Naive thymus-derived CD8-positive, alpha-beta T cell (primary cell): ENCODE data around the gene THSD4. TPM values are rescaled to one million over a fixed set of nuclear protein-coding genes. Genes with fewer than 3 reads are reported as not detected.

Experiments used
- ATAC-seq, 2 donors: fragments of 150-1000 bp; cut with Tn5 transposase in 1 of 2; sonication (Bioruptor Pico), chemical (Tn5 transposase) in 1 of 2; 1 replicate in 1 of 2; 2 replicates in 1 of 2; pipeline ENCODE4 v1.10.0; 2021; ENCODE audit warnings: mild to moderate bottlenecking in 2 of 2, moderate library complexity in 2 of 2
- POLR2A ChIA-PET: fragments of 350-600 bp; sonication (Branson Sonifier 250); formaldehyde crosslinking; loops from one replicate; lab custom pipeline; 2021; ENCODE audit warnings: antibody characterized with exemption; lab: Charles Lee
- DNase-seq, 10 donors: peaks; one replicate each; pipeline versions ENCODE4 v3.0.0 to v3.0.0-alpha.2; 2020 to 2022
- H3K27ac Mint-ChIP-seq, 10 donors: one replicate each; pipeline ENCODE4 v1.8.0; 2020 to 2022; ENCODE audit warnings: mild to moderate bottlenecking in 10 of 10, mixed read lengths in 10 of 10, moderate library complexity in 4 of 10, inconsistent platforms in 1 of 10
- H3K27me3 Mint-ChIP-seq, 5 donors: one replicate each; pipeline ENCODE4 v1.8.0; 2021 to 2022; ENCODE audit warnings: mixed read lengths in 5 of 5
- H3K36me3 Mint-ChIP-seq, 3 donors: one replicate each; pipeline ENCODE4 v1.8.0; 2020 to 2022; ENCODE audit warnings: mixed read lengths in 3 of 3, mild to moderate bottlenecking in 2 of 3, inconsistent platforms in 1 of 3
- H3K4me1 Mint-ChIP-seq, 4 donors: one replicate each; pipeline ENCODE4 v1.8.0; 2021 to 2022; ENCODE audit warnings: mixed read lengths in 4 of 4
- H3K4me3 Mint-ChIP-seq, 10 donors: one replicate each; pipeline ENCODE4 v1.8.0; 2020 to 2022; ENCODE audit warnings: mild to moderate bottlenecking in 10 of 10, mixed read lengths in 10 of 10, moderate library complexity in 6 of 10, inconsistent platforms in 1 of 10
- H3K9me3 Mint-ChIP-seq, 9 donors: one replicate each; pipeline ENCODE4 v1.8.0; 2020 to 2022; ENCODE audit warnings: mixed read lengths in 9 of 9, mild to moderate bottlenecking in 3 of 9, inconsistent platforms in 1 of 9, moderate library complexity in 1 of 9
- polyA plus RNA-seq, 3 donors: library from polyadenylated mRNA; unstranded; fragments of 300-500 nt; fragmentation: Illumina TruSeq; gene quantifications; one replicate each; pipeline ENCODE4 v1.2.3, GENCODE V29; 2021
- total RNA-seq, 8 experiments: library from RNA in 2 of 8; stranded (reverse) in 2 of 8; gene quantifications; one replicate each; pipeline ENCODE4 v1.2.3 and lab custom pipeline; 2021 to 2026

Gene THSD4
- total and polyA plus RNA-seq, 5 experiments from 2014 or later, result not detected

- Mint-ChIP-seq H3K27me3 (peaks cover 9 to 24% (median 14%) of the 10 kb centered on the region in 5 donors), H3K9me3 (peaks cover 0 to 5% (median 0%) of the 10 kb centered on the region in 9 donors), H3K36me3 (no peaks in the 10 kb centered on the region), H3K4me1 (no peaks in the 10 kb centered on the region), H3K27ac (no peak overlapping the region), H3K4me3 (no peak overlapping the region)
- POLR2A ChIA-PET, result no interaction called here
- DNase-seq (no peak), ATAC-seq (no peak)
These were observed 391.7 kb downstream of the THSD4 start for GRCh38 chr15:71506946-71507345.

- no peak for ATAC-seq
- H3K27me3 Mint-ChIP-seq, result peaks cover 9 to 21% (median 14%) of the 10 kb centered on the region in 5 donors
- no peaks in the 10 kb centered on the region for H3K4me1 Mint-ChIP-seq
- no peaks in the 10 kb centered on the region for H3K36me3 Mint-ChIP-seq
- H3K9me3 Mint-ChIP-seq, result peaks cover 0 to 5% (median 0%) of the 10 kb centered on the region in 9 donors
- no peak overlapping the region for H3K27ac Mint-ChIP-seq
- POLR2A ChIA-PET, result no interaction called here
- H3K4me3 Mint-ChIP-seq, result no peak overlapping the region
- DNase-seq, result no peak
These were observed 392.9 kb downstream of the THSD4 start for GRCh38 chr15:71508081-71508682.

- Mint-ChIP-seq H3K27me3 (peaks cover 9 to 22% (median 17%) of the 10 kb centered on the region in 5 donors), H3K36me3 (no peaks in the 10 kb centered on the region), H3K9me3 (peaks cover 0 to 5% (median 0%) of the 10 kb centered on the region in 9 donors), H3K27ac (no peak overlapping the region), H3K4me3 (no peak overlapping the region), H3K4me1 (no peaks in the 10 kb centered on the region)
- ATAC-seq, result no peak
- POLR2A ChIA-PET, result no interaction called here
- DNase-seq, result no peak
These were observed 393.9 kb downstream of the THSD4 start for GRCh38 chr15:71509139-71509538.

- Mint-ChIP-seq H3K4me1 (no peaks in the 10 kb centered on the region), H3K36me3 (no peaks in the 10 kb centered on the region), H3K27me3 (peaks cover 9 to 20% (median 16%) of the 10 kb centered on the region in 5 donors), H3K27ac (no peak overlapping the region), H3K4me3 (no peak overlapping the region), H3K9me3 (no peaks in the 10 kb centered on the region)
- DNase-seq (no peak), ATAC-seq (no peak)
- POLR2A ChIA-PET, result no interaction called here
These were observed 395.5 kb downstream of the THSD4 start for GRCh38 chr15:71510763-71511162.

GRCh38 chr15:71511796-71512681 is 396.8 kb downstream of the THSD4 start:
- no peak overlapping the region for H3K4me3 Mint-ChIP-seq
- H3K36me3 Mint-ChIP-seq, result no peaks in the 10 kb centered on the region
- no peaks in the 10 kb centered on the region for H3K9me3 Mint-ChIP-seq
- POLR2A ChIA-PET, result no interaction called here
- no peaks in the 10 kb centered on the region for H3K4me1 Mint-ChIP-seq
- no peak for DNase-seq
- H3K27me3 Mint-ChIP-seq, result peaks cover 6 to 22% (median 12%) of the 10 kb centered on the region in 5 donors
- H3K27ac Mint-ChIP-seq, result no peak overlapping the region
- ATAC-seq, result no peak

GRCh38 chr15:71512682-71513006 is 397.4 kb downstream of the THSD4 start:
- POLR2A ChIA-PET, result no interaction called here
- no peaks in the 10 kb centered on the region for H3K36me3 Mint-ChIP-seq
- no peaks in the 10 kb centered on the region for H3K4me1 Mint-ChIP-seq
- no peaks in the 10 kb centered on the region for H3K9me3 Mint-ChIP-seq
- ATAC-seq, result no peak
- peaks cover 9 to 25% (median 18%) of the 10 kb centered on the region in 5 donors for H3K27me3 Mint-ChIP-seq
- no peak overlapping the region for H3K27ac Mint-ChIP-seq
- DNase-seq, result no peak
- H3K4me3 Mint-ChIP-seq, result no peak overlapping the region

GRCh38 chr15:71515375-71516186 is 400.3 kb downstream of the THSD4 start:
- ATAC-seq (no peak), DNase-seq (no peak)
- H3K36me3 Mint-ChIP-seq, result no peaks in the 10 kb centered on the region
- no peak overlapping the region for H3K4me3 Mint-ChIP-seq
- no peaks in the 10 kb centered on the region for H3K4me1 Mint-ChIP-seq
- H3K27ac Mint-ChIP-seq, result no peak overlapping the region
- POLR2A ChIA-PET, result no interaction called here
- peaks cover 12 to 36% (median 32%) of the 10 kb centered on the region in 5 donors for H3K27me3 Mint-ChIP-seq
- peaks cover 0 to 3% (median 0%) of the 10 kb centered on the region in 9 donors for H3K9me3 Mint-ChIP-seq

GRCh38 chr15:71517751-71518150 is 402.5 kb downstream of the THSD4 start:
- ATAC-seq (no peak), DNase-seq (no peak)
- H3K4me3 Mint-ChIP-seq, result no peak overlapping the region
- peaks cover 0 to 4% (median 0%) of the 10 kb centered on the region in 9 donors for H3K9me3 Mint-ChIP-seq
- POLR2A ChIA-PET, result no interaction called here
- no peaks in the 10 kb centered on the region for H3K36me3 Mint-ChIP-seq
- no peaks in the 10 kb centered on the region for H3K4me1 Mint-ChIP-seq
- no peak overlapping the region for H3K27ac Mint-ChIP-seq
- H3K27me3 Mint-ChIP-seq, result peaks cover 14 to 46% (median 25%) of the 10 kb centered on the region in 5 donors

- POLR2A ChIA-PET, result no interaction called here
- Mint-ChIP-seq H3K36me3 (no peaks in the 10 kb centered on the region), H3K27me3 (peaks cover 18 to 54% (median 24%) of the 10 kb centered on the region in 5 donors), H3K4me1 (no peaks in the 10 kb centered on the region), H3K4me3 (no peak overlapping the region), H3K9me3 (peaks cover 0 to 4% (median 0%) of the 10 kb centered on the region in 9 donors), H3K27ac (no peak overlapping the region)
- no peak for DNase-seq
- no peak for ATAC-seq
These were observed 403.4 kb downstream of the THSD4 start for GRCh38 chr15:71518661-71519060.

- no peak for DNase-seq
- POLR2A ChIA-PET, result no interaction called here
- ATAC-seq, result no peak
- Mint-ChIP-seq H3K4me3 (no peak overlapping the region), H3K36me3 (no peaks in the 10 kb centered on the region), H3K4me1 (no peaks in the 10 kb centered on the region), H3K27me3 (peaks cover 29 to 79% (median 45%) of the 10 kb centered on the region in 5 donors), H3K9me3 (peaks cover 0 to 2% (median 0%) of the 10 kb centered on the region in 9 donors), H3K27ac (no peak overlapping the region)
These were observed 411.0 kb downstream of the THSD4 start for GRCh38 chr15:71526060-71526820.

GRCh38 chr15:71529361-71529760 is 414.1 kb downstream of the THSD4 start:
- ATAC-seq (no peak), DNase-seq (no peak)
- H3K36me3 Mint-ChIP-seq, result peaks cover 0 to 10% (median 2%) of the 10 kb centered on the region in 3 donors
- H3K4me3 Mint-ChIP-seq, result no peak overlapping the region
- H3K4me1 Mint-ChIP-seq, result no peaks in the 10 kb centered on the region
- H3K27ac Mint-ChIP-seq, result no peak overlapping the region
- H3K9me3 Mint-ChIP-seq, result peaks cover 0 to 9% (median 6%) of the 10 kb centered on the region in 9 donors
- peaks cover 26 to 55% (median 40%) of the 10 kb centered on the region in 5 donors for H3K27me3 Mint-ChIP-seq
- POLR2A ChIA-PET, result no interaction called here

GRCh38 chr15:71530116-71530515 is 414.8 kb downstream of the THSD4 start:
- Mint-ChIP-seq H3K27ac (no peak overlapping the region), H3K4me1 (no peaks in the 10 kb centered on the region), H3K9me3 (peaks cover 0 to 12% (median 6%) of the 10 kb centered on the region in 9 donors), H3K27me3 (peaks cover 26 to 51% (median 37%) of the 10 kb centered on the region in 5 donors), H3K36me3 (peaks cover 0 to 10% (median 2%) of the 10 kb centered on the region in 3 donors), H3K4me3 (no peak overlapping the region)
- POLR2A ChIA-PET, result no interaction called here
- ATAC-seq (no peak), DNase-seq (no peak)
